ENCODE data around the gene C8B.
A peak's percentile ranks its signal among the peaks of the same experiment; 100 is the strongest.

C8B gene

GRCh38 chr1:56972976-56973375 lies 7.2 kb upstream of the C8B start:
- DNase-seq (ENCODE audit: low spot score), result no peak

GRCh38 chr1:56970280-56970679 lies 4.5 kb upstream of the C8B start:
- no peak for DNase-seq (ENCODE audit: low spot score)

- no peak for DNase-seq (ENCODE audit: low spot score)
Measured at GRCh38 chr1:56968878-56969495, 3.2 kb upstream of the C8B start.

GRCh38 chr1:56967900-56968832 lies 2.4 kb upstream of the C8B start:
- DNase-seq (ENCODE audit: low spot score), result peak; percentile 20

GRCh38 chr1:56967355-56967754 lies 1.5 kb upstream of the C8B start:
- no peak for DNase-seq (ENCODE audit: low spot score)

GRCh38 chr1:56966698-56966999 lies 834 bp upstream of the C8B start:
- DNase-seq (ENCODE audit: low spot score), result no peak

GRCh38 chr1:56965191-56965590 lies 624 bp downstream of the C8B start:
- DNase-seq (ENCODE audit: low spot score), result no peak

GRCh38 chr1:56964349-56965017 lies 1.3 kb downstream of the C8B start:
- no peak for DNase-seq (ENCODE audit: low spot score)

- no peak for DNase-seq (ENCODE audit: low spot score)
Measured at GRCh38 chr1:56963667-56964066, 2.1 kb downstream of the C8B start.

- no peak for DNase-seq (ENCODE audit: low spot score)
Measured at GRCh38 chr1:56961426-56961825, 4.4 kb downstream of the C8B start.

GRCh38 chr1:56958526-56958925 lies 7.3 kb downstream of the C8B start:
- DNase-seq (ENCODE audit: low spot score), result no peak

- DNase-seq (ENCODE audit: low spot score), result no peak
Measured at GRCh38 chr1:56957931-56958330, 7.9 kb downstream of the C8B start.

- no peak for DNase-seq (ENCODE audit: low spot score)
Measured at GRCh38 chr1:56954664-56955063, 11.2 kb downstream of the C8B start.

- no peak for DNase-seq (ENCODE audit: low spot score)
Measured at GRCh38 chr1:56953386-56953785, 12.4 kb downstream of the C8B start.

GRCh38 chr1:56952501-56952900 lies 13.3 kb downstream of the C8B start:
- DNase-seq (ENCODE audit: low spot score), result no peak

GRCh38 chr1:56948403-56949023 lies 17.3 kb downstream of the C8B start:
- no peak for DNase-seq (ENCODE audit: low spot score)

GRCh38 chr1:56940039-56940438 lies 25.8 kb downstream of the C8B start:
- no peak for DNase-seq (ENCODE audit: low spot score)

GRCh38 chr1:56939209-56939608 lies 26.6 kb downstream of the C8B start:
- DNase-seq (ENCODE audit: low spot score), result no peak

- DNase-seq (ENCODE audit: low spot score), result no peak
Measured at GRCh38 chr1:56938646-56939045, 27.2 kb downstream of the C8B start.

- no peak for DNase-seq (ENCODE audit: low spot score)
Measured at GRCh38 chr1:56934430-56935060, 31.3 kb downstream of the C8B start.

GRCh38 chr1:56933606-56934005 lies 32.2 kb downstream of the C8B start:
- no peak for DNase-seq (ENCODE audit: low spot score)

GRCh38 chr1:56933161-56933560 lies 32.7 kb downstream of the C8B start:
- no peak for DNase-seq (ENCODE audit: low spot score)

Measured in hepatic stellate cell (primary cell).